Measurements from ENCODE around the gene PRKCZ.

Gene PRKCZ

DNA sequence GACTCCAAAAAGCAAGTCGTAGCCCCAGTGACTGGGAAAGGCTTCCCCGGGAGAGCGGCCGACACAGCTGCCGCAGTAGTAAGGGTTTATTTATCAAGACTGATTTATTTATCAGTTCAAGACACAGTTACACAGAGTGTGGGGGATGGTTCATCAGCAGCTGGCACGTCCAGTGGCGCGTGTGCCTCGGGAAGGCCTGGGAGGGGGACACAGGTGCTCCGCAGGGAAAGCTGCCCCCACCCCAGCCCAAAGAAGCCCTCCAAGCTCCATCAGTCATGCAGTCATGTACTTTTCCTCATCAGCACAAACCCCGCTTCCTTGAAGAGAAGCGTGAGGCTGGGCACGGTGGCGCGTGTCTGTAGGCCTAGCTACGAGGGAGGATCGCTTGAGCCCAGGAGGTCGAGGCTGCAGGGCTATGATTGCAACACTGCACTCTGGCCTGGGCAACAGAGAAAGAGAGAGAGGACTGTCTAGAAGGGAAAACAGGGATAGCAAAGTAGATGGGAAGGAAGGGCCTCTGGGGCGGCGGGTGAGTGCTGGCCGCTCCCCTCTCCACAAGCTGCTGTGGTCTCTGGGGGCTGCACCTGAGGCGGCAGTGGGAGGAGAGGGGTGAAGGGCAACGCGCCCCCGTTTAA, 53.2 kb downstream of the PRKCZ start:
- TF ChIP-seq, protein P1, sequence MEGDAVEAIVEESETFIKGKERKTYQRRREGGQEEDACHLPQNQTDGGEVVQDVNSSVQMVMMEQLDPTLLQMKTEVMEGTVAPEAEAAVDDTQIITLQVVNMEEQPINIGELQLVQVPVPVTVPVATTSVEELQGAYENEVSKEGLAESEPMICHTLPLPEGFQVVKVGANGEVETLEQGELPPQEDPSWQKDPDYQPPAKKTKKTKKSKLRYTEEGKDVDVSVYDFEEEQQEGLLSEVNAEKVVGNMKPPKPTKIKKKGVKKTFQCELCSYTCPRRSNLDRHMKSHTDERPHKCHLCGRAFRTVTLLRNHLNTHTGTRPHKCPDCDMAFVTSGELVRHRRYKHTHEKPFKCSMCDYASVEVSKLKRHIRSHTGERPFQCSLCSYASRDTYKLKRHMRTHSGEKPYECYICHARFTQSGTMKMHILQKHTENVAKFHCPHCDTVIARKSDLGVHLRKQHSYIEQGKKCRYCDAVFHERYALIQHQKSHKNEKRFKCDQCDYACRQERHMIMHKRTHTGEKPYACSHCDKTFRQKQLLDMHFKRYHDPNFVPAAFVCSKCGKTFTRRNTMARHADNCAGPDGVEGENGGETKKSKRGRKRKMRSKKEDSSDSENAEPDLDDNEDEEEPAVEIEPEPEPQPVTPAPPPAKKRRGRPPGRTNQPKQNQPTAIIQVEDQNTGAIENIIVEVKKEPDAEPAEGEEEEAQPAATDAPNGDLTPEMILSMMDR (IDR thresholded peaks at IDR 0.05; ENCODE audit: low read depth, low read length, missing control alignments) = no peak
- Histone ChIP-seq H3K36me3 (replicated peaks) (no peaks in the 10 kb centered on the region), H3K27me3 (replicated peaks) (no peaks in the 10 kb centered on the region), H3K27ac (no peak overlapping the region), H3K4me3 (ENCODE audit: low read depth, low read length) (no peak overlapping the region)
- in situ Hi-C loops (cut with HindIII; ENCODE audit: low pct_ligation_motif_present, low sequenced_read_pairs) = no loop called here
- no peak for DNase-seq

DNA sequence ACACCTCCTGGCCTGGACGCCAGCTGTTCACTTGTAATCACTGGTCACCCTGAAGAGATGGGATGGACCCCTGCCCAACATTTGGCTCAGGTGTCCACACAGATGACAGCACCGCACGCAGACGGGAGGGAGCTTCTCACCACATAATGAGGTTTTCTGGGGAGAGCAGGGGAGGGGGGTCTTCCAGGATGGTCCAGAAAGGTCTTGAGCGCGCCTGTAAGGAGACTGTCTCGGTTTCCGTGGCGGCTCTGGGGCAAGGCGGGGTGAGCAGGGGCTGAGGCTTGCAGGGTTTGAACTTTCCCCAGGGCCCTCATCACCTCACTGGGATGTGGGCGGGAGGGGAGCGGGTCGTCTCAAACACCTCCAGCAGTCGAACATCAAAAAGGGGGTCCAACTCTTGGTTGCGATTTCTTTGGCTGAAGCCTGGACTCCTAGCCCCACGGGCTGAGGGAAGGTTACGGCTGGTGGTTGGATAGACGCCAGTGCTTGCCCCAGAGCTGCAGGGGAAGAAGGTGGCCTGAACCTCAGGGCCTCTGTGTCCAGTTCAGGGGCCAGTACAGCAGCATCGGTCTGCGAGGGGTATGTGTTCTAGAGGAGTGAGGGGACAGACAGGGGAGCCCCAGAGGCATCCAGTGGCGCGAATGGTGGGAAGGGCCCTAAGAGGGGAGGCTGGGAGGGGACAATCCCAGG, 53.8 kb downstream of the PRKCZ start:
- no peaks in the 10 kb centered on the region for H3K36me3 ChIP-seq (replicated peaks)
- no peak overlapping the region for H3K27ac ChIP-seq
- H3K27me3 ChIP-seq (replicated peaks) = no peaks in the 10 kb centered on the region
- in situ Hi-C loops (cut with HindIII; ENCODE audit: low pct_ligation_motif_present, low sequenced_read_pairs) = no loop called here
- no peak for DNase-seq
- no peak overlapping the region for H3K4me3 ChIP-seq (ENCODE audit: low read depth, low read length)
- TF ChIP-seq, protein P1 (IDR thresholded peaks at IDR 0.05; ENCODE audit: low read depth, low read length, missing control alignments) = no peak

DNA sequence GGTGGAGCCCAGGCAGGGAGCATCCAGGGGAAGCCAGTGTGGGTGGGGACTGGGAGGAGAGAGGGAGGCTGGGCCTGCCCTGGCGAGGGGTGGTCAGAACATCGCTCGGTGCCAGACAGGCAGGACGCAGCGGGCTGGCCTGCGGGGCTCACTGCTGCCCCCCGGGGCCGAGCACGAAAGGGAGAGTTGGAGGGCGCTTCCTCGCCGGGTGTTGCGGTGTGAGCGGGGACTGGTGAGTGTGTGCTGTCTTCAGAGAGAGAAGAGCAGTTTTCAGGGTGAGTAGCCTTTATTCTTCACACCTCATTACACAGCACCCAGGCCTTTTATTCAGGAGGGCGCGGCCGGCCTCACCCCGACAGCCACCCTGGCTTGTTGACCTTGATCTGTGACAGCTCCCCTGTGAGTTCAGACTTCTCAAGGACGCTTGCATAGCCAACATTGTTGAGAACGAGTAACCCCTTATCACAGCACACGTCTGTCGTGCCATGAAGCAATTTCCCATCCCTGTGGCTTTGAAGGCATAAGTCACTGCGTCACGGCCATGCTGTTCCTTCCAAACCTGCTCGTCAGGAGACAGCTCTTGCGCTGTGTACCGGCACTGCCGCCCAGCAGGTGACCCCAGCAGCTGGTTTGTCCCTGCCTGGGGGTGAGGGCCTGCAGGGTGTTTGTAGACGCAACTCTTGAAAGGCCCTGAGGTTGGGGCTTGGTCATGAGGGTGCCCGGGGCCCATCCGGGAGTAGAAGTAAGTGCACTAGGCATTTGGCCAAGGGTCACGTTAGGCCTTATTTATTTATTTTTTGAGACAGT, 54.6 kb downstream of the PRKCZ start:
- no peak overlapping the region for H3K27ac ChIP-seq
- TF ChIP-seq, protein P1 (IDR thresholded peaks at IDR 0.05; ENCODE audit: low read depth, low read length, missing control alignments) = peak; percentile 35
- no peaks in the 10 kb centered on the region for H3K36me3 ChIP-seq (replicated peaks)
- H3K27me3 ChIP-seq (replicated peaks) = no peaks in the 10 kb centered on the region
- DNase-seq = no peak
- in situ Hi-C loops (cut with HindIII; ENCODE audit: low pct_ligation_motif_present, low sequenced_read_pairs) = no loop called here
- H3K4me3 ChIP-seq (ENCODE audit: low read depth, low read length) = no peak overlapping the region

DNA sequence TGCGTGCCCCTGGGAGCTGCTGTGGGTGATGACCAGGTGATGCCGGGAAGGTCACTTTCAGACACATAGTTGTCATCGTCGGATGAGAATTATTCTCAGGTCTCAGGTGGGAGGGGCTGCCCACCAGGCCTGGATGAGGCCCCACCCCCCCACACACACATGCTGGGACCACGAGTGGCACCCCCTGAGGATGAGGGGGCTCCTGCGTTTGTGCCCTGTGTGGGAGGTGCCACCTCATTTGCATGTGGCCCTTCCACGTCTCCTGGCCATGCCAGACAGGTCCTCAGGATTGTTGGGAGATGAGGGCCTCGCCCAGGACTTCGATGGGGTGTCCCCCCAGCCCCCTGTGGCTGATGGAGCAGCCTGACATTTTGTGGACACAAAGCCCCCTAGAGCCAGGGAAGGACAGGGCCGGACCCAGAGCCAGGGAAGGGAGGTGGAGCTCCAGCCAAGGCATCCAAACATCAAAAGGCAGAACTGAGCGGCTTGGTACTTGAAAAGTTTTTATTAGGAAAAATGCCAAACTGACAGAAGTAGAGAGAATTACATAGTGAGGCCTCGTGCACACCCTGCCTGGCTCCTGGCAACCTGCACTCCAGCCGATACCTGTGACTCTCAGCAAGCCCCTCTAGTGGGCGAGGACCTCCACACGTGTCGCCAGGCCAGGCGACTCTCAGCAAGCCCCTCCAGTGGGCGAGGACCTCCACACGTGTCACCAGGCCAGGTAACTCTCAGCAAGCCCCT, 55.7 kb downstream of the PRKCZ start:
- in situ Hi-C loops (cut with HindIII; ENCODE audit: low pct_ligation_motif_present, low sequenced_read_pairs) = no loop called here
- H3K27ac ChIP-seq = no peak overlapping the region
- DNase-seq = no peak
- no peaks in the 10 kb centered on the region for H3K27me3 ChIP-seq (replicated peaks)
- no peaks in the 10 kb centered on the region for H3K36me3 ChIP-seq (replicated peaks)
- no peak overlapping the region for H3K4me3 ChIP-seq (ENCODE audit: low read depth, low read length)
- TF ChIP-seq, protein P1 (IDR thresholded peaks at IDR 0.05; ENCODE audit: low read depth, low read length, missing control alignments) = no peak

DNA sequence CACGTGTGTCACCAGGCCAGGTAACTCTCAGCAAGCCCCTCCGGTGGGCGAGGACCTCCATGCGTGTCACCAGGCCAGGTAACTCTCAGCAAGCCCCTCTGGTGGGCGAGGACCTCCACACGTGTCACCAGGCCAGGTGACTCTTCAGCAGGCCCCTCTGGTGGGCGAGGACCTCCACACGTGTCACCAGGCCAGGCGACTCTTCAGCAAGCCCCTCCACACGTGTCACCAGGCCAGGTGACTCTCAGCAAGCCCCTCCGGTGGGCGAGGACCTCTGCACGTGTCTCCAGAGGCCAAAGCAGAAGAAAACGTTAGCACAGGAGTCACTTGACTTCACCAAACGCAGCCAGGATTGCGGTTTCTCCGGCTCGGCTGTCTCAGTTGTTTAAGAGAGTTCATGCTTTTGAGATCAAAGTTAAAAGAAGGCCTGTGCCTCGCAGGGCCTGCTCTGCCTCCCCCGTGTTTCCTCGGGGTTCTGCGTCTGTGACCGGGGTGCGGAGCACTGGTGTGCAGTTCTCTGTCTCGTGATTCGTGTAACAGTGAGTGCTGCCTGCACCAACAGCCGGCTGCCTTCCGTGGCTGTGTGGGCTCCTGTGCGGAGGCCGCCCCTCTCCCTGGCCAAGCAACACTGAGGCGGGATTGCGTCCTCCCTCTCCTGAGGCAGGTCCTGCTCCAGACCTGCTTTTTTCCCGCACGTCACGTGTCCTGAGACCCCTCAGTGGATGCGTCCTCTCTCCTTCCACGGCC, 56.6 kb downstream of the PRKCZ start:
- TF ChIP-seq, protein P1 (IDR thresholded peaks at IDR 0.05; ENCODE audit: low read depth, low read length, missing control alignments) = no peak
- Histone ChIP-seq H3K27ac (no peak overlapping the region), H3K4me3 (ENCODE audit: low read depth, low read length) (no peak overlapping the region), H3K36me3 (replicated peaks) (no peaks in the 10 kb centered on the region), H3K27me3 (replicated peaks) (no peaks in the 10 kb centered on the region)
- no peak for DNase-seq
- in situ Hi-C loops (cut with HindIII; ENCODE audit: low pct_ligation_motif_present, low sequenced_read_pairs) = no loop called here

All from brain microvascular endothelial cell (primary cell).